GM21447 (cell line): ENCODE results near the gene NAPSA.
A peak's percentile ranks its signal among the peaks of the same experiment; 100 is the strongest.
"Not testable (repeated sequence)": the region's sequence is repeated elsewhere in the genome, so short reads cannot be mapped to it uniquely, and the experiment has no call there.

Source experiments
- ATAC-seq: cut with Tn5 transposase; IDR thresholded peaks from one replicate; pipeline ENCODE4 v1.9.1; 2021; ENCODE audit not compliant: unreplicated experiment

NAPSA gene

GRCh38 chr19:50361290-50362029, 4.0 kb downstream of the NAPSA start:
- no peak for ATAC-seq

GRCh38 chr19:50359328-50359818, 6.1 kb downstream of the NAPSA start:
- ATAC-seq = no peak

DNA sequence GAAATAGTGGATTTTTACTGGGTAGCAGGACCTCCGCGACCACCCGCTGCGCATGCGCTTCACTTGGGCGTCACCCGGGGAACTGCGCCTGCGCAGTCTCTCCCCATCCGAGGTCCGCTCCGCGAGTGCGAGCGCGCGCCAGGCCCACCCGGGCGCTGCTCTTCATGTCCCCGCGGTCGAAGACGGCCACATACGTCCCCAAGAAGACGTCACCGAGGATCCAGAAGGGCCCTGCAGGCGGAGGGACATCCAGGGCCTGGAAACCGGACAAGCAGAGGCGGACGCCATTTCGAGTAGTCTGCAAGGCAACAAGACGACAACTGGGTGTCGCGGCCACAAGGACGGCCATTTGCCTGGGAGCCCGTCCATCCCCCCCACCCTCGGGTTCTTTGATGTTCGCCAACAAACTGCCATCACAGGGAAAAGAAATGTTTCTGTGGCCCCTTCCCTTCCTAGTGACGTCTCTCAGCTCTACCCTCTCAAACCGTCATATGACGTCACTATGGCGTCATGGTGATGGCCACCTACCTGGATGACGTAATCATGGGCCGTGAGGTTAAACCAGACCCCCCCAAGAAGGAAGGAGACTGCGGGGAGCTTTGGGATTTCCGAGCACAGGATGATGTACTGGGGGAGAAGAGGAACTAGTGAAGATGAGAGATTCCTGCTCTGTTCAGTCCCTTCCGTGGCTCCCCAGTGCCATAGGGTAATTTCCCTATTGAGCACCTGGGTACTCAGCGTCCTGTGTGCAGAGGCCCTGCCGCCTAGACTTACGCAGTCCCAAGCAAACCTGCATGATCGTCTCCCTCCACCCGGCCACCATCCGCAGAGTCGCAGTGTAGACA, 6.7 kb downstream of the NAPSA start:
- ATAC-seq = no peak

- ATAC-seq = peak; percentile 48
These were observed 8.0 kb downstream of the NAPSA start for GRCh38 chr19:50357178-50358100.

DNA sequence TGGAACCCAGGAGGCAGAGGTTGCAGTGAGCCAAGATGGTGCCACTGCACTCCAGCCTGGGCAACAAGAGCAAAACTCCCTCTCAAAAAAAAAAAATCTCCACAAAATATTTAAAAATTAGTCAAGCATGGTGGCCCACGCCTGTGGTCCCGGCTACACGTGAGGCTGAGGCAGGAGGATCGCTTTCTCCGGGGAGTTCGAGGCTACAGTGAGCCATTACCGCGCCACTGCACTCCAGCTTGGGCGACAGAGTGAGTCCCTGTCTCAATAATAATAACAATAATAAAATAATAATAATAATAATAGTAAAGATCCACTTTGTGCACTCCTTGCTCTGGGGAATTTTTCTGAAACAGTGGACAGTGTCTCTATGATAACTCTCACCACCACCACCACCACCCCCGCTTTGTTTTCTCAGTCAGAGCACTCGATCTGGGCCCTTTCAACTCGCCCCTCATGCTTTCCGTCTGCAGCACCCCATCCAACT, 8.7 kb downstream of the NAPSA start:
- no peak for ATAC-seq

GRCh38 chr19:50353487-50353880, 12.0 kb downstream of the NAPSA start:
- not testable (repeated sequence) for ATAC-seq

DNA sequence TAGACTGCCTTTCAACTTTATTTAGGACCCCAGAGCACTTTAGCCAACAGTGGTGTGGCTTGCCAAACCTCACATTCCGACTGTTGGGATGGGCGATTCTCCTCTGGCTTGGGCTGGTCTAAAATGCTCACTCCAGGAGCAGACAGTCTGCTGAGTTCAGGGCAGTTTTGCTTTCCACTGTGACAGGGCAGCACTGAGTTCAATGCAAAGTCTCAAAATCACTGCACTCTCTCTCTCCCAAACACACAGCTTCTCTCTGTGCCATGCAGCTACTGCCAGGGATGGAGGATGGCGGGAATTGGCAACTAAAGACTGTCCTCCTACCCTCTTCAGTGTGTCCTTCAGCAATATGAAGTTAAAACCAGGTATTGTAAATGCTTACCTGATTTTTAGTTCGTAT, 13.2 kb downstream of the NAPSA start:
- ATAC-seq = no peak

DNA sequence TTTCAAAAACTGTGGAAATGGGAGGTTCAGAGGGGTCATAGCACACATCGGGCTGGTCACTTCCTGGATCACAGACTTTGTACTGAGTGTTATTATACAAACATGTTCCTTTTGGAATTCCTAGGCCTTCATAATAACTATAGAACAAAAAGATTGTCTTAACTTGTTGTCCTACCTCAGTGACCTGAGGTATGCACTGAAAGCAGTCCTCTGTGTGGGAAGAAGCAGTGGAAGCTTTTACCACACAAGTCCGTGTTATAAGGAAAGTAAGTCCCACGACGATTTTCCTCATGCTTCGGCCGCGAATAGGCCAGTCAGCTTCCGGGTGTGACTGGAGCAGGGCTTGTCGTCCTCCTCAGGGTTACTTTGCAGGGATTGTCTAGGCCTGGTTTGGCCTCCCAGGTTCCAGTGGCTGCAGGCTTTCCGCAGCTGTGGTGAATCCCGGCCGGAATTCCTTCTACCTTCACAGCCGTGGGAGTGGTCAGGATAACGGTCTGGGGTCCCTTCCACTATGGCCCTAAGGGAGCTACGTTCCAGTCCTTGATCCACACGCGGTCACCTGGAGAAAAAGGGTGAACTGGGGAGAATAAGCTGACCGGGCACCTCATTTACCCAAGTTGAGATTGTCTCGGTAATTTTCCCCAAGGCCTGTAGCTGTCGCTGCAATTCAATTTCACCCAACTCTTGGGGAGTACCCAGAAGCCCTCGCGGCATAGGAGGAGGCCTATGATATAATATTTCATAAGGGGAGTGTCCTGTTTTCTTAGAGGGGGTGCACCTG, 16.0 kb downstream of the NAPSA start:
- ATAC-seq = no peak

- ATAC-seq = not testable (repeated sequence)
These were observed 18.3 kb downstream of the NAPSA start for GRCh38 chr19:50347089-50347581.

DNA sequence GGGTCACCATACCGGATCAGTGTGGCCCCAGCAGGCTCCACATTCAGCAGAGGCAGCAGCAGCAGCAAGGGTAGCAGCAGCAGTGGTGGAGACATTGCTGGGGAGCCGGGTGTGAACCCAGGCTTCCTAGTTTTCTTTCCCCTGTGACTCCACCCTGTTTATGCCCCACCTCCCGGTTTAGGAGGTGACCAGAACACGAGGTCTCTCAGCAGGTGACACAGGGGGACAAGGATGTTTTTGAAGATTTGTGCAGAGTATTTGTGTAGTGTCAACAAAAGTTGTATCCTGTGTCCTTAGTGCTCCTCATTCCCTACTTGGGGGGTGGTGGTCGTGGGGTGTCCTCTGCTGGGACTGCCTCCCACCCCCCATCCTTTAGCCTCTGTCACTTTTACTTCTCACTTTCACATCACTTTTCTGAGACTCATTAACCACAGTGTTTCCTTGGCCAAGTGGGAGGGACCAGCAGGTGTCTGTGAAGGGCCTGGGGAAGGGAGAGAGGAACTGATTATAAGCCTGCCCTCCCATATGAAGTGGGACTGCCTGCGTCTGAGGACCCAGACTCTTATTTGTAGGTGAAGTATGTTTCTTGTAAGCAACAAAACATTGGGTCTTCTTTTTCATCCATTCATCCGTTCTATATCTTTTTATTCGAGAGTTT, 20.6 kb downstream of the NAPSA start:
- no peak for ATAC-seq

- peak; percentile 65 for ATAC-seq
These were observed 24.3 kb downstream of the NAPSA start for GRCh38 chr19:50341091-50341564.

GRCh38 chr19:50340331-50340730, 25.1 kb downstream of the NAPSA start:
- ATAC-seq = no peak

- ATAC-seq = not testable (repeated sequence)
These were observed 28.4 kb downstream of the NAPSA start for GRCh38 chr19:50337031-50337430.

- no peak for ATAC-seq
These were observed 30.6 kb downstream of the NAPSA start for GRCh38 chr19:50334741-50335421.

DNA sequence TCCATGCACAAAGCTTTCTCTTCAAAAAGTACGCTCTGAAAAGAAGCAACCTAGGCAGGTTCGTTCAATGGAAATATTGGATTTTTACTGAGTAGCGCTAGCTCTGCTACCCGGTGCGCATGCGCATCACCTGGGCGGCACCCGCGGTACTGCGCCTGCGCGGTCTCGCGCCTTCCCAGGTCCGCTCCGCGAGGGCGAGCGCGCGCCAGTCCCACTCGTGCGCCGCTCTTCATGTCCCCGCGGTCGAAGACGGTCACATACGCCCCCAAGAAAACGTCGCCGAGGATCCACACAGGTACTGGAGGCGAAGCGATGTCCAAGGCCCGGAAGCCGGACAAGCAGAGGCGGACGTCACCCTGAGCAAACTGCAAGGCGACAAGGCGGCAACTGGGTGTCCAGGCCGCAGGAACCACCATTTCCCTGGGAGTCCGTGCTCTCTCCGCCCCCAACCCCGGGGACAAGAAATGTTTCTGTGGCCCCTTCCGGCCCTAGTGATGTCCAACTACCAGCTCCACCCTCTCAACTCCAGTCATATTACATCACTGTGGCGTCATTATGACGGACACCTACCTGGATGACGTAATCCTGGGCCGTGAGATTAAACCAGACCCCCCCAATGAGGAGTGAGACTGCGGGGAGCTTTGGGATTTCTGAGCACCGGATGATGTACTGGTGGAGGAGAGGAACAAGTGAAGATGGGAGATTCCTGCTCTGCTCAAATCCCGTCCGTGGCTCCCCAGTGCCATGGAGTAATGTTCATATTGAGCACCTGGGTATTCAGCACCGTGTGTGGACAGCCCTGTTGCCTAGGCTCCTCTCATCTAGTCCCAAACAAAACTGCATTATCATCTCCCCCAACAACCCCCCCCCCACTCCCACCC, 31.5 kb downstream of the NAPSA start:
- peak; percentile 17 for ATAC-seq

GRCh38 chr19:50333235-50333736, 32.2 kb downstream of the NAPSA start:
- peak; percentile 36 for ATAC-seq

GRCh38 chr19:50332244-50333038, 33.0 kb downstream of the NAPSA start:
- no peak for ATAC-seq
